Uterus (tissue), 4 donors: ENCODE results near the gene CHCHD2. TPM values are rescaled to one million over a fixed set of nuclear protein-coding genes. Genes with fewer than 3 reads are reported as not detected.
"Not testable (repeated sequence)": the region's sequence is repeated elsewhere in the genome, so short reads cannot be mapped to it uniquely, and the experiment has no call there.

Experiments
- DNase-seq, 2 donors: peaks; one replicate each; pipeline ENCODE4 v3.0.0-alpha.2; 2019 to 2020
- H3K27ac ChIP-seq, 2 donors: fragments of 200-600 bp; sonication (generic); 1 replicate in 1 of 2; 2 replicates in 1 of 2; pipeline ENCODE4 v1.5.1; 2016 to 2018
- H3K27me3 ChIP-seq, 2 donors: fragments of 200-600 bp; sonication (generic); one replicate each; pipeline ENCODE4 v1.5.1; 2018 to 2019; ENCODE audit warnings: control low read depth in 1 of 2
- H3K36me3 ChIP-seq, 2 donors: fragments of 200-600 bp; sonication (generic); one replicate each; pipeline ENCODE4 v1.5.1; 2019; ENCODE audit warnings: control low read depth in 1 of 2
- H3K4me1 ChIP-seq, 2 donors: fragments of 200-600 bp; sonication (generic); one replicate each; pipeline ENCODE4 v1.5.1; 2018 to 2019; ENCODE audit warnings: control low read depth in 1 of 2
- H3K4me3 ChIP-seq, 2 donors: fragments of 200-600 bp; sonication (generic); 1 replicate in 1 of 2; 2 replicates in 1 of 2; pipeline ENCODE4 v1.5.1; 2018 to 2019; ENCODE audit warnings: mild to moderate bottlenecking in 1 of 2
- H3K9me3 ChIP-seq, 2 donors: fragments of 200-600 bp; sonication (generic); one replicate each; pipeline ENCODE4 v1.5.1; 2019; ENCODE audit warnings: control low read depth in 1 of 2
- POLR2A ChIP-seq, 2 donors: fragments of 450-650 bp; IDR thresholded peaks; one replicate each; pipeline ENCODE4 v1.6.1; 2016; ENCODE audit warnings: antibody characterized with exemption in 2 of 2, mild to moderate bottlenecking in 1 of 2, moderate library complexity in 1 of 2
- intact Hi-C: fragments of 100-400 bp; cut with DNase I; formaldehyde crosslinking; loops from one replicate; pipeline ENCODE4 v1.15.1; 2023; ENCODE audit warnings: low total_unique reads
- total RNA-seq, 4 donors: library from RNA; depleted of rRNA in 3 of 4; stranded (reverse); fragments of >200 nt in 3 of 4; gene quantifications; one replicate each; pipeline versions ENCODE4 v1.1.0 to v1.2.4, GENCODE V29; 2014 to 2023
- TF ChIP-seq, protein P1 (sequence below), 4 experiments: fragments of 200-600 bp in 2 of 4; fragments of 450-650 bp in 2 of 4; sonication (generic) in 2 of 4; IDR thresholded peaks; one replicate each; pipeline ENCODE4 v1.5.1; 2016 to 2019; ENCODE audit warnings: antibody characterized with exemption in 4 of 4, mild to moderate bottlenecking in 2 of 4, moderate library complexity in 1 of 4
- donor health status: DM: yes; HTN: yes; CAD: no.

CHCHD2 gene
- total RNA-seq: 100 to 1,000 TPM; 193 to 900 (median 353) TPM

DNA sequence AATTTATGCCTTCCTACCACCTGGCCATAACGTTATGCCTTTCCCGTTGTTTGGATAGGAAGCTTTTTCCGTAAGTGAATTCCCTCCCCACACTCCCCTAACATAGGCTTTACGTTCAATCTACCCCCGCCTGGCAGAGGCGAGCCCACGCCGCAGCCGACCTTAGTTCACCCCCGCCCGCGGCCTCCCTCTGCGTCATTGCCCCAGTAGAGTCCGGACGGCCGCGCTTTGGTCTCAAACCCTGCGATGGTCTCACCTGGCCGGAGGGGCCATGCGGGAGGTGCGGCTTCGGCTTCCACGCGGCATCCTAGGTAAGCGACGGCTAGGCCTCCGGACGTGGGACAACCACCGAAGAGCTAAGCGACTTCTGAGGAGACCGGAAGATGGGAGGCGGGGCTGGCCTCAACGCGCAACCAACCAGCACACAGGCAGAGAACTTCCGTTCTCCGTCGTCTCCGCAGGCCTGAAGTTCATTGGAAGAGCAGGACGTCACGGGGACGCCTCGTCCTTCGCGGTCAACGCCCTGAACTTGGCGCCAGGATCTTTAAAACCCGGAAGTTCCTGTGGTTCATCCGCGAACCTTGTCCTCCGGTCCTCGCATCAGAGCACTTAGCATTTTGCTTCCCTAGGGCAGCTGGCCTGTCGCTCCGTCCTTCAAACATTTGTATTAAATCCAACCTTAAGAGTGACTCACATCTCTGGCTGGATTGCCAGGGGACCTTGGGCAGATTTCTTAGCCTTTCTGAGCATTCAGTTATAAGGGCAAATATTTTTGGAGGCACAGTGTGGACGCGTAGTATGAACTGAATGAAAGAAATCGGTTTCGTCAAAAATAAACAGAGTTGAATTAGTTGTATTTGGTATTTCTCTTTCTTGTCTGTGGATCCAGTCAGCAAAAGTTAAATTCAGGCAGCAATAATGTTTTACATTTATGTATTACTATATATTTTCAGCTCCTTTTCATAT lies at the start of gene CHCHD2:
Gene CHCHD2, minus strand, starts transcription at position 369 of the 966 bp plus-strand sequence. Its CDS starts 63 bp downstream, at position 306.
- H3K4me3 ChIP-seq: peak within 1 kb of the TSS; percentile 88 to 91
- H3K27me3 ChIP-seq: peaks cover 0 to 3% of the 10 kb centered on the region in 2 donors
- intact Hi-C loops: no loop called here
- H3K9me3 ChIP-seq: no peaks in the 10 kb centered on the region
- peak; percentile 69 to 88 for TF ChIP-seq POLR2A (IDR thresholded peaks at IDR 0.05)
- TF ChIP-seq, protein P1, sequence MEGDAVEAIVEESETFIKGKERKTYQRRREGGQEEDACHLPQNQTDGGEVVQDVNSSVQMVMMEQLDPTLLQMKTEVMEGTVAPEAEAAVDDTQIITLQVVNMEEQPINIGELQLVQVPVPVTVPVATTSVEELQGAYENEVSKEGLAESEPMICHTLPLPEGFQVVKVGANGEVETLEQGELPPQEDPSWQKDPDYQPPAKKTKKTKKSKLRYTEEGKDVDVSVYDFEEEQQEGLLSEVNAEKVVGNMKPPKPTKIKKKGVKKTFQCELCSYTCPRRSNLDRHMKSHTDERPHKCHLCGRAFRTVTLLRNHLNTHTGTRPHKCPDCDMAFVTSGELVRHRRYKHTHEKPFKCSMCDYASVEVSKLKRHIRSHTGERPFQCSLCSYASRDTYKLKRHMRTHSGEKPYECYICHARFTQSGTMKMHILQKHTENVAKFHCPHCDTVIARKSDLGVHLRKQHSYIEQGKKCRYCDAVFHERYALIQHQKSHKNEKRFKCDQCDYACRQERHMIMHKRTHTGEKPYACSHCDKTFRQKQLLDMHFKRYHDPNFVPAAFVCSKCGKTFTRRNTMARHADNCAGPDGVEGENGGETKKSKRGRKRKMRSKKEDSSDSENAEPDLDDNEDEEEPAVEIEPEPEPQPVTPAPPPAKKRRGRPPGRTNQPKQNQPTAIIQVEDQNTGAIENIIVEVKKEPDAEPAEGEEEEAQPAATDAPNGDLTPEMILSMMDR (IDR thresholded peaks at IDR 0.05): no peak
- peak; percentile 95 to 97 for DNase-seq
- H3K27ac ChIP-seq: peak within 1 kb of the TSS; percentile 85 to 91
- no peaks in the 10 kb centered on the region for H3K36me3 ChIP-seq
- peaks cover 8% of the 10 kb centered on the region in 2 donors for H3K4me1 ChIP-seq

DNA sequence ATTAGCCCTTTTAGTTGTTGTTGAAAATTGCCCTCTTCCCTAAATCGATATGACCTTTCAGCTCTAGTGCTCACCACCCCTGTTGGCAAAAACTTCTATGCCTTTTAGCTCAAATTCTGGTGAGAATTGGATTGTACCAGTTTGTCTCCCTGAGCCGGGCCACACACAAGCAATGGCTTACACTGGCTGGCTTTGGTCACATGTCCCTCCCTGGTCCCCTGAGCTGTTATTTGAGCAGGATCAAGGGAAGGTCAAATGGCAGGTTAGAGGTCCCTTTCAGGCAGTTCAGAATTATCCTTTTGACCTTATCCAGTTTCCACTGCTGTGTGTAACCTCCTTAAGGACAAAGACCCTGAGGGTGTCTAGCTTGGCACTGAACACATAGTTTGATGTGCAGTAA lies 24.8 kb upstream of the CHCHD2 start:
- H3K4me3 ChIP-seq, intact Hi-C loops, H3K4me1 ChIP-seq, H3K36me3 ChIP-seq, DNase-seq, H3K9me3 ChIP-seq, H3K27ac ChIP-seq, H3K27me3 ChIP-seq: not testable (repeated sequence)

DNA sequence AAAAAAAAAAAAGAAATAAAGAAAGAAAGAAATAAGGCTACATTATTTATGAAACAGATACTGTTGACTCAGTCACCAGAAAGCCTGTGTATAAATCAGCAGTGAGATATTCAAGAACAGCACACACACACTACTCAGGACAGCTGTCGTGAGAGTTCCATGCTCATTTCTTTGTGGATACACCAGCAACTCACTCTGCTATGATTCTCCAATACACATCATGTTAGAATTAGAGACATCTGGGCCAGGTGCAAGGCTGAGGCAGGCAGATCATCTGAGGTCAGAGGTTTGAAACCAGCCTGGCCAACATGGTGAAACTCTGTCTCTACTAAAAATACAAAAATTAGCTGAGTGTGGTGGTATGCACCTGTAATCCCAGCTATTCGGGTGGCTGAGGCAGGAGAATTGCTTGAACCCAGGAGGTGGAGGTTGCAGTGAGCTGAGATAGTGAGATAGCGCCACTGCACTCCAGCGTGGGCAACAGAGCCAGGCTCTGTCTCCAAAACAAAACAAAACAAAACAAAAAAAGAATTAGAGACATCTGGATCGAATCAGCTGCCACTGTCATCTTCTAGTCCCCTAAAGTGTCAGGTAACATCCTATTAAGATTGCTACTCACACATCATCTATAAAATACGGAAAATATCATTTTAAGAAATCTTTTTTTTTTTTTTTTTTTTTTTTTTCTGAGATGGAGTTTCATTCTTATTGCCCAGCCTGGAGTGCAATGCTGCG lies 21.1 kb upstream of the CHCHD2 start:
- no peaks in the 10 kb centered on the region for H3K9me3 ChIP-seq
- H3K4me3 ChIP-seq: no peak overlapping the region
- H3K4me1 ChIP-seq: no peaks in the 10 kb centered on the region
- DNase-seq: no peak
- H3K27ac ChIP-seq: no peak overlapping the region
- no peaks in the 10 kb centered on the region for H3K27me3 ChIP-seq
- intact Hi-C loops: no loop called here
- no peak for TF ChIP-seq POLR2A (IDR thresholded peaks at IDR 0.05)
- TF ChIP-seq, protein P1 (IDR thresholded peaks at IDR 0.05): no peak
- H3K36me3 ChIP-seq: no peaks in the 10 kb centered on the region

DNA sequence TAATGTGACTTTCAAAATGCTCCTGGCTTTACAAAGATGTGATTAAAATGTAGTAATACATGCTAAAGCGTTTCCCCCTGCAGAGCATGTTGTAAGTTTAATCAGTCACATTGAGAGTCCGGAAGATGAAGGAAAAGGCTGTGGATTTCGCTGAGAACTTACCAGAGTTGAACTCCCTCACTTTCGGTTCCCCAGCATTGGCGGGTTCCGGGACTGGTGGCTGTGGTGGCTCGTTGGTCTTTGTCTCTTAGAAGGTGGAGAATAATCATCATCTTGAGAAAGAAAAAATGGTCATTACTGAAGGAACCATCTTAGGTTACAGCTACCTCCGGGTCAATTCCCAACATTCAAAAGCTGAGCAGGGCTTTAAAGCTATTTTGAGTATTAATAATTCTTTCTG lies 19.6 kb upstream of the CHCHD2 start:
- no peak overlapping the region for H3K4me3 ChIP-seq
- no peak overlapping the region for H3K27ac ChIP-seq
- H3K36me3 ChIP-seq: no peaks in the 10 kb centered on the region
- H3K27me3 ChIP-seq: no peaks in the 10 kb centered on the region
- no peaks in the 10 kb centered on the region for H3K4me1 ChIP-seq
- intact Hi-C loops: no loop called here
- DNase-seq: no peak
- H3K9me3 ChIP-seq: no peaks in the 10 kb centered on the region
- TF ChIP-seq, protein P1 (IDR thresholded peaks at IDR 0.05): no peak
- no peak for TF ChIP-seq POLR2A (IDR thresholded peaks at IDR 0.05)

DNA sequence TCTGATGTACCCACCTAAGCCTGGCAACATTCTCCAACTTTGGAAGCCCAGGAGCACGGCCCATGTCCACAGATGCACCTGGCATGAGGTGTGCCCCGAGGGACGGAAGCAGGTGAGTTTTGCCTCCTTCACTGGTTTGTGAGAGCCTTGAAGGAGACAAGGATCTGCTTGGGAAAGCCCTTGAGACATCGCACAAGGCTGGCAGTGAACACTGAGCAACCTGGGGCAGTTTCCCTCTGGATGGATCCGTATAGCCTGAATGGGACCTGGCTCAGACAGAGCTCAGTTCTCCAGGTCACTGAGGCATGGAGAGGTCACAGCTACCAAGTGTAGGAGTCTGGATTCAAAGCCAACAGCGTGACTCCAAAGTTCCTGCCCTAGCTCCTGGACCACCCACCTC lies 18.7 kb upstream of the CHCHD2 start:
- Histone ChIP-seq H3K36me3 (no peaks in the 10 kb centered on the region), H3K27me3 (no peaks in the 10 kb centered on the region), H3K4me3 (no peak overlapping the region), H3K9me3 (no peaks in the 10 kb centered on the region), H3K4me1 (no peaks in the 10 kb centered on the region), H3K27ac (no peak overlapping the region)
- intact Hi-C loops: no loop called here
- no peak for TF ChIP-seq POLR2A (IDR thresholded peaks at IDR 0.05)
- TF ChIP-seq, protein P1 (IDR thresholded peaks at IDR 0.05): no peak
- no peak for DNase-seq
